Stimulated activated CD8-positive, alpha-beta memory T cell treated with anti-CD3 and anti-CD28 coated beads, Interleukin-15, amount 100 ng/mL, for 4 hours (primary cell): Measurements from ENCODE around the gene SFSWAP.
"Not testable (repeated sequence)": the region's sequence is repeated elsewhere in the genome, so short reads cannot be mapped to it uniquely, and the experiment has no call there.

Experiments used
- DNase-seq, 2 donors: peaks; one replicate each; pipeline ENCODE4 v3.0.0-alpha.2; 2020; ENCODE audit warnings: low read depth in 2 of 2

SFSWAP gene

DNA sequence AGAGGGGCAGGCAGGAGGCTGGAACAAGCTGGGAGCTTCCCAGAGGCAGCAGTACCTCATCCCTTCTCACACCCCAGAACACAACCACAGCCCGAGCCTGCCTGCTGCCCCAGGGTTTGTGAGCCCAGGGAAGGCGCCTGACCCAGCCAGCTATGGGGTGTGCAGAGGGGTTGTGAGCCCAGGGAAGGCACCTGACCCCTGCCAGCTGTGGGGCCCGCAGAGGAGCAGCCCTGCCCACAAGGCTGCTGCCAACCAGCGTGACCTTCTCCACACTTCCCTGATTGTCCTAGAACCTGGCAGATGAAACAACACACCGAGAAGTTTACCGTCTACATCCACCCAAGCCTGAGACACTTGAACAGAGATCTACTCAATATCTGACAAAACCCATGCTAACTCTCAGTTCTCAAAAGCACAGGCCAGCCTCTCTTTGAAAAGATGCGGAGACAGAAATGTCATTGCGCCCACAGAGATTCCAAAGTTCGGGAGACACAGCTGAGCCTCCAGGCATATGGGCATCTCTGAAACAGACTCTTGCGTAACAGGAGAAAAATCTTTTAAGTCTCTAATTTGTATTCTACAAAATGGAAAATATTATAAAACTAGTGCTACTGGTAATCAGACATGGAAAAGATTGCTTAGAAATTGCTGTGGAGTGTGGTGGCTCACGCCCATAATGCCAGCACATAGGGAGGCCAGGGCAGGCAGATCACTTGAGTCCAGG, 47.3 kb downstream of the SFSWAP start:
- DNase-seq: no peak

DNA sequence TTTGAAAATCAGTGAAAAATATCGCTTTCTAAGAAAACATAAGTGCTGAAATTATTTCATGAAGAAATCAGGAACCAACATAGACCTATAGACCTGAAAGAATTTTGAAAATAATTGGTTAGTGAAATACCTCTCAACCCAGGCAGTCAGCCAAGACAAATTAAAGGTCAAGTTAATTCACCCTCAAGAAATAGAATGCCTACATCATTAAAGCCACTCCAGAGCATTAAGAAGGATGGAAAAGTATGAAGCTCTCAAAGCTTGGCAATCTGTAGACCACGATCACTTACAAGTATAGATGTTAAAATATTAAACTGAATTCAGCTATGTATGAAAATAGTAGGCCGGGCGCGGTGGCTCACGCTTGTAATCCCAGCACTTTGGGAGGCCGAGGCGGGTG, 48.3 kb downstream of the SFSWAP start:
- DNase-seq: no peak

DNA sequence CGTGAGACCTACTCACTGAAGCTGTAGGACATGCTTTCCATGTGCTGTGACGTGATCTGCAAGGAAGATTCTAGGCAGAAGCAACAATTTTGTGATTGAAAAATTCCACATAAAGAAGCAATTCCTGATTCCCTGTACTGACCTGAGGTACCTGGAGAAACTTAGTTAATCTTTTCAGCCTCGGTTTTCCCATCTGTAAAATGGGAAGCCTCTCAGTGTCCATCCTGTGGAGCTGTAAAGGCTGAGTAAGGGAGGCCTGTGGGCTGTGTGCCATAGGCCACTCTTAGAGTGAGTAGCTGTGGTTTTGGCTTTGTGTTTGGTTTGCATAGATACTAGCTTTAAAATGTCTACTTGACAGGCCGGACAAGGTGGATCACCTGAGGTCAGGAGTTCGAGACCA, 50.7 kb downstream of the SFSWAP start:
- no peak for DNase-seq

DNA sequence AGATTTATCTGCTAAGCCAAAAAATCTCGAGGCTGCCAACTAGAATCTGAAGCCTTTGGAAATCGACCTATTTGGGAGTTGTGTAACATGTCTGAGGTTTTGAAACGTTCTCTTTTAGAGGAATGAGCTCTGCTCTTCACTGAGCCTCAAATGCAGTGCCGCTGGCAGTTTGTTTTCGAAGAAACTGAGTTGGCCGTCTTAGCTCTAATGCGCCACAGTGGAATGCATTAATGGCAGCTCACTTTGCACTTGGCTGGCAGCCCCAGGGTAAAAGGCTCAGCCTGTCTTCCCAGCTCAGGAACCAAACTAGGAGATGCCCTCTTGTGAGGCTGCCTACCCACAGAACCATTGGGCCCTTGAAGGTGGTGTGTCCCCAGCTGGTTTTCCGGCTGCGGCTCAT, 53.8 kb downstream of the SFSWAP start:
- no peak for DNase-seq

DNA sequence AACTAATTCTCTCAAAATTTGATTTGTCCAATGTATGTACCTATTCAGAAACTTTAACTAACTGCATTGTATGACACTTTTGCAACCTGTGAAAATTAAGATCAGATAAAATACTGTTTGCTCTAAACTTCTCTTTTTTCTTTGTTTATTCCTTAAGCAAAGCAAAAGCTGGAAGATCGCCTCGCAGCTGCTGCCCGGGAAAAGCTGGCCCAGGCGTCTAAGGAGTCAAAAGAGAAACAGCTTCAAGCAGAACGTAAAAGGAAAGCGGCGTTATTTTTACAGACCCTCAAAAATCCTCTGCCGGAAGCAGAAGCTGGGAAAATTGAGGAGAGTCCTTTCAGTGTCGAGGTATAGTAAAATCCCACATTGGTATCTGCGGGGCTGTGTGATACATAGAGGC, 55.1 kb downstream of the SFSWAP start:
- DNase-seq: no peak

DNA sequence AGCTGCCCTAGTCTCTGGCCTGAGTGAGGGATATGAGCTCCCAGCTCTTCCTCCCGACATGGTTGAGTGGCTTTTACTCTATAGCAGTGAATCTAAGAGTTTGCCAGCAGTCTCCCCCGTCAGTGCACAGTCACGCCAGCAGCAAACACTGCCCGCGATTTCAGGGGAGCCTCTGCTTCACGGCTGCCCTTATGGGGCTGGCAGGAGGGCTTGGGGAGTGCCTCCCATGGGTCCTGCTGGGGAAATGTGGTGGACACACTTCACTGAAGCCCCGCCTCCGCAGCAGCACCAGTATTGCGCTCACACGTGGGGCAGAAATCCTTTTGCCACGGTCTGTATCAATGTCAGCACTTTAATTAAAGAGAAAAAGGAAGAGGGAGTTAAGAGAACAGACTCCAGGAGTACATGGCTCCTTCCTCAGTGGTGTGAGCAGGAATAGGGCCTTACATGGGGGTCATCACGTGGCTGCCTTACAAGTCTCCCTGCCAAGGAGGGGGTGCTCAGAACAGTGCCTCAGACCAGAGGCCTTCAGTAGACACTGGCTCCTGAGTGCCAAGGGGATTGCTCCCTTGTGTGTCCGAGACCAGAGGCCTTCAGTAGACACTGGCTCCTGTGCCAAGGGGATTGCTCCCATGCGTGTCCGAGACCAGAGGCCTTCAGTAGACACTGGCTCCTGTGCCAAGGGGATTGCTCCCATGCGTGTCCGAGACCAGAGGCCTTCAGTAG, 55.7 kb downstream of the SFSWAP start:
- no peak for DNase-seq

DNA sequence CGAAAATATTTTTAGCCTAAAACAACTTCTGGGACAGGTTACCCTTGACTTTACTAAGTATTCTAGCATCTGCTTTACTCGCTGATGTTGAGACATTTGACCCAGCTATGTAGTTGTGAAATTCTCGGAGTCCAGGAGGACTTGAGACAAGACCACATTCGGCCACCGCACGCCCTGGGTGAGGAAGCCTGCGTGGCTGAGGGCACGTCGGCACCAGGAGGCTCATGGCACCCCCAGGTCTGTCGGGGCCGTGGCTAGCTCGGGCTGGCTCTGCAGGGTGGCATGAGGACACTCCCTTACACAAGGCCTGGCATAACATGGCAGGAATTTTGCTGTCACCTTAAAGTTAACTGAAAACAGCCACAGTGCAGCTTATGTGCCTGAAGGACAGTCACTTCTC, 59.2 kb downstream of the SFSWAP start:
- no peak for DNase-seq

DNA sequence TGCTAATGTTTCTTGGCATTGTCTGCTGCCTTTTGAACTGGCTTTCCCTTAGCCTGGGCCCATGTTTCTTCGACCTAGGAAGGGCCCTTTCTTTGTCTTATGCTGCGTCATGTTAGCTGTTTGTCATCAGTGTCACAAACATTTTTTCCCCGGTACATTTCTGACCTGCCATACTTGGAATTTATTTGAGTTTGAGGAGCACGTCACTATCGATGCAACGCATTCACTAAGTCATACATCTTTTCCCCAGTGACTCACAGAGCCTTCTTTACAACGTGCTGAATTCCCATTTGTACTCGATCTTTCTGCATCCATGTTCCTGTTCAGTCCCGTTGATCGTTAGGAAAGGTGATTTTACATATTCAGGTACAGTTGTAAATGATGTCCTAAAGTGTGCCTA, 61.1 kb downstream of the SFSWAP start:
- no peak for DNase-seq

DNA sequence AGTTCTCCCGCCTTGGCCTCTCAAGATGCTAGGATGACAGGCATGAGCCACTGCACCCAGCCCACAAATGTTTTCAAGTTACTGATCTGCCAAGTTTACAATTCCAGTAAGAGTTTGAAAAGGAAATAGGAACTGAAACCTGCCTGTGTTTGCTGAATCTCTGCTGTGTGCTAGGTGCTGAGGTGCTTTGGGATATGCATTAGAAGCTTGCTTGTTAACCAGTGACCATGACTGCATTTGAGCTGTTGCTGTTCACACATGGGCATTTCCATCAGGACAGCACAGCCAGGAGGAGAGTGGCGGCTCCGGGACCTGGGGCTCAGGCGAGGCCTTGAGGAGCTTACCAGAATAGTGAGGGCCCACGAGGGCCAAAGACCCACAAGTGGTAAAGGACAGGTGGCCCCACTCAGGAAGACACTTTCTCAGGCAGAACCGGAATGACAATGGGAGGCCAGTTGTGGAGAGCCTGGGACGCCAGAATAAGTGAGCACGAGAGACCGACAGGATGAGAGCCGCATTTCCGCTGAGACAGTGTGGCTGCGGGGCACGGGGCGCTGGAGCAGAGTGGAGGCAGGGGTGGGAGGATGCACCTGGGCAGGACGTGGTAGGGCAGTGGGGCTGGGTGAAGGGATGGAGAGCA, 62.8 kb downstream of the SFSWAP start:
- no peak for DNase-seq

DNA sequence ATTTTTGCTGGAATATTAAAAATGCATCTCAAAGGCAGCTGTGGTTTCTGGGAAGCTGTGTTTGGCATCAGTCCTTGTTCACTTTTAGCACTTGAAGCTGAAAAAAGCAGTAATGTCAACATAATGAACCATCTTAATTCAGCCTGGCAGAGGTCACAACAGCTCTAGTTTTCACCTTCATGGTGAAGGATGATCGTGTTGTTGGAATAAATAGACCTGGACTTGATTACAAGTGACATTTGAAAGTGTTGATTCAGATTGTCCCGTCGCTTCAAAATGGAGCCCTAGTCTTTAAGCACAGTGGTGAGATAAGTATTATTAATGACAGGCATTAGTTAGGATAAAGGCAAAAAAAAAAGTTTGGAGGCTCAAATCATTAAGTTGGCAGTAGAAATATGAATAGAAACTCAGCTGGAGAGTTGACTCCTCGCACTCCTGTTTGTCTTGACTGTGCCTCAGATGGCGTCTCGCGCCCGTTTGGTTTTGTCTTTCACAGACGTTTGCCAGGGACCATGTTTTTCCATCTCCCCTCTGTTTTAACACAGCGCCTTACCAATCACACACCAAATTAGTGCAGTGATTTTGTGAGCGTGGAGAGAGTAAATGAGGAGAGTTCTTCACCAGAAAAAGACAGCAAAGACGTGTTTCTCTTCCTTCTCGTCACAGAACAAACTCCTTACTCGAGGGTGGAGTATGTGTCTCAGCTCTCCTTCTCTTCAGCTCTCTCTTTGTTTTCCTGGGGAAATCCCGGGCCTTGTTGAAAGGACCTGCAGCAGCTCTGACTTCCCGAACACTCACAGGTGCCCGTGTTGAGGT, 63.9 kb downstream of the SFSWAP start:
- no peak for DNase-seq

DNA sequence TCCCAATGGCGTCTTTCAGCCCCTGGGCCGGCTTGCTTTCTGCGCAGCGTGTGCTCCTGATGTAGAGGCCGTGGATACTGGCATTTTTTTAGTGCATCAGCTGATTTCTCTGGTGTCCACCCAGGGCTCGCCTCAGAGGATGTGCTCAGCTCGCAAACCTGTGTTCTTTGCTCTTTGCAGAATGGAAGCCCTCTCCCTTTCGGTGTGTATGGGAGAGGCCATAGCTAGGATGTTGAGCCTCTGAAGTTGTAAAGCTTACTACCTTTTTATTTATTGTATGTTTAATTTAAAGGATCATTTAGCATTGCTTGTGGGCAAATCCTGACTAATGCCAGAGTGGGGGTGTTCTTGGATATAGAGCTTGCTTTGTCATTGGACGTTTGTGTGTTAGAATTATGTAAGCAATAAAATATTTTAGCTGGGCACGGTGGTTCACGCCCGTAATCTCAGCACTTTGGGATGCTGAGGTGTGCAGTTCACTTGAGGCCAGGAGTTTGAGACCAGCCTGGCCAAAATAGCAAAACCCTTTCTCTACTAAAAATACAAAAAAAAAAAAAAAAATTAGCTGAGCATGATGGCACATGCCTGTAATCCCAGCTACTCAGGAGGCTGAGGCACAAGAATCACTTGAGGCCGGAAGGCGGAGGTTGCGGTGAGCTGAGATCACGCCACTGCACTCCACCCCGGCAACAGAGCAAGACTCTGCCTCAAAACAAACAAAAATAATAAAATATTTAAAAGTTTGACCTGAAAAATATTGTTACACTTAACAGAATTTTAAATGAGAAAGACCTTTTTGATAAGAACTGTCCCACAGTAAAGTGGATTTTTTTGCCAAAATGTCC, 64.7 kb downstream of the SFSWAP start:
- DNase-seq: no peak

DNA sequence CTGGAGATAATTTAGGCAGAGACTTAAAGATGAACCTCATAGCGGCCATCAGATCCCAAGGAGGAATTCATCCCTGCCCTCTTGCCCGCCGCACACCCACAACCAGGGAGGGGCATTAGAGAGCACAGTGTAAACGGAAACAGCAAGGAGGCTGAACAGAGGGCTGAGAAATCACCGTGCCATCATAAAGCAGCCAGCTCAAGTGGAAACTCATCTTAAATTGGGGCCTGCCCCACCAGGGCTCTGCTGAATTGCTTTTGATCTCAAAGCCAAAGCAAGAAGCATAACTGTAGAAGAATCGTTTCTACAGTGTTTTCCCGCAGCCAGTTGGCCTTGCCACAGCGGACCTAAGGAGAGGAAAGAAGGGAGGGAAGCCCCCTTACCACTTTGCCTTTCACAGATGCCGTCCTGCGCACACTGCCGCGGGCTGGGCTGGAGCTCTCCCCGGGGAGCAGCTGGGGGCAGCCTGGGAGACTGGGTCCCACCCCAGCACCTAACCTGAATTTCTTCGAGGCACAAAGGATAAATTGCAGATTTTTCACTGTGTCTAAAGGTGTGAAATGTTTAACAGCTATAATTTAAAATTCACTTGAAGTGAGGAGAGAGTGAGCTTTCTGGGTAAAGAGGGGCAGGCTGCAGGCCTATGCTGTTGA, 65.5 kb downstream of the SFSWAP start:
- DNase-seq: no peak

DNA sequence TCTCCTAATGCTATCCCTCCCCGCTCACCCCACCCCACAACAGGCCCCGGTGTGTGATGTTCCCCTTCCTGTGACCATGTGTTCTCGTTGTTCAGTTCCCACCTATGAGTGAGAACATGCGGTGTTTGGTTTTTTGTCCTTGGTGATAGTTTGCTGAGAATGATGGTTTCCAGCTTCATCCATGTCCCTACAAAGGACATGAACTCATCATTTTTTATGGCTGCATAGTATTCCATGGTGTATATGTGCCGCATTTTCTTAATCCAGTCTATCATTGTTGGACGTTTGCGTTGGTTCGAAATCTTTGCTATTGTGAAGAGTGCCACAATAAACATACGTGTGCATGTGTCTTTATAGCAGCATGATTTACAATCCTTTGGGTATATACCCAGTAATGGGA, 66.4 kb downstream of the SFSWAP start:
- not testable (repeated sequence) for DNase-seq

DNA sequence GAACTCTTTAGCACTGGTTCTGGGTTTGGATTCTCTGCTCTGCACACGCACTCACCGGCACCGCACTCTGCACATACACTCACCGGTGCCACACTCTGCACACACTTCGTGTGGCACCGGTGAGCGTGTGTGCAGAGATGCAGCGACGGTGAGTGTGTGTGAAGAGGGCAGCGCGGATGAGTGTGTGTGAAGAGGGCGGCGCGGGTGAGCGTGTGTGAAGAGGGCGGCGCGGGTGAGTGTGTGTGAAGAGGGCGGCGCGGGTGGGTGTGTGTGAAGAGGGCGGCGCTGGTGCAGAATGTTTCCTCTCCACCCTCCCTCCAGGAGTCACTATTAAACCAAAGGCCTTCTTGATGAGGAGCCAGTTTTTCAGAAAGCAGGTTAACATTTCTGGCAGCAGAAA, 68.1 kb downstream of the SFSWAP start:
- no peak for DNase-seq

DNA sequence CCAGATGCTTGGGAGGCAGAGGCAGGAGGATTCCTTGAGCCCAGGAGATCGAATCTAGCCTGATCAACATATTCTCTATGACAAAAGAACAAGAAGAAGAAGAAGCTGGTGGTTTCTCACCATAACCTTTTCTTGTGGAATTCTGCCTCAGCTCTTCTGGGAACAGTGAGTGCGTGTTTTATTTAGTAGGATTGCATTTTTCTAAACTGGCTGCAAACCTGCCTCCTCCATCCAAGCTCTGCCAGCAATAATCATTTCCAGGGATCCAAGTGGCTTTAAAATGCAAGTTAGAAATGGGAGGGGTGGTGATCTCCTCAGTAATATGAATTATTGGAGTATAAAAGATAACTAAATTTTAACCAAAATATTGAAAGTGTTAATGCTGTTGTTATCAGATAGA, 71.2 kb downstream of the SFSWAP start:
- DNase-seq: no peak

DNA sequence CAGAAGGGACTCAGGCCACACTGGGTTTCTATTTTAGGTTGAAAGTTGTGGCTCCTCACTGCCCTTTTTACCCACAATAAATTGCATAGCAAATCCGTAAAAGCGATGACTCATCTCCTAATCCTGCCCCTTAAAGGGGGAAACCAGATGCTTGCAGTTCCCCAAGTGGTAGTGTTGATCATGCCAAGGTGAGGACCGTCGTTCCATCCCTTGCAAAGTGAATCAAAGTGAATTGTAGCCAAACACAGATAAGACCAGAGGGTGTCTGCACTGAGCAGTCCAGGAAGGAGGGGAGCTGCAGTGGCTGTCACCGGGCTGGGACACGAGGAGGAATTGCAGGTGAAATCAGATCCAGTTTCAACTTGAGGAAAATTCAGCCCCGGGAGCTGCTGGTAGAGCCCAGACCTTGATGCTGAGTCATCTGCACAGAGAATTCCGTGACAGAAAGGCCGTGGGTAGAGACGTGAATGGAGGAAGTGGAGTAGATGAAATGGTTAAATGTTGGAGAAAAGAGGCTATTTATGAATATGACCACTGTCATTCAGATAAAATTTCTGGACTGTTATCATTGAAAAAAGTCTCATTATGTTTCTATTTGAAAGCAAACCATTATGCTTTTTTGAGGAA, 73.1 kb downstream of the SFSWAP start:
- DNase-seq: no peak

DNA sequence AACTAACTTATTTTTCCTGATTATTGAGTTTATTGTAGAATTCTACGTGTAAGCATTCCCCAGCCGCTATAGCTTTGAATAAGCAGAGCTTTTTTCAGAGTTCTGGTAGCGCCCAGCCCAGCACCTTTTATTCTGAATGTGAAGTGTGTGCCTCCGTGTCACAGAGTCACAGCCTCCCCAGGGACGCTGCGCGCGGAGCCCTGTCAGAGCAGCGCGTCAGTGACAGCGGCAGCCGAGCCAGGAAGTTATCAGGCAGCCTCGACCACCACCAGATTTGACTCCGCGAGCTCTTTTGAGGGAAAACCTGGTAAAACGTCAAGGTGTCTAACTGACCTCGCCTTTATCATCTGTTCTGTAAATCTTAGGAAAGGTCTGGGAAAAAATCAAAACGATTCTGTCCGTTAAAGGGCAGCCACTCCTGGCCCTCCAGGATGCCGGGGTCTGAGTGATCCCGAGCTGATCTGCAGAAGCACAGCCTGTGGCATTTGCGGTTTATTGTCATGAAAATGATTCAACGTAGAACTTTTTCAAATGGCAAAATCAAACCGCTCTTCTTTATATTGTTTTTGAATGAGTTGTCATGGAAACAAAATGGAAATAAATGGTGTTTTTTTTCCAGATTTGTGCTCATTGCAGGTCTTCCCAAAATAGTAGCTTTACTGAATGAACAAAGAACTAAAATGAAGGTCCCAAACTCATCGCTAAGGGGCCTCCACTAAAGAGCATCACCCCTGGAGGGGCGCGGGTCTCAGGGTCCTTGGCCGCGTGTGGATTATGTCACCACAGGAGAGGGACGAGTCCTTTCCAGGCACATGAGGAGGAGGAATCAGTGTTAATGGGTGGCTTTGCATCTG, 74.2 kb downstream of the SFSWAP start:
- DNase-seq: no peak

DNA sequence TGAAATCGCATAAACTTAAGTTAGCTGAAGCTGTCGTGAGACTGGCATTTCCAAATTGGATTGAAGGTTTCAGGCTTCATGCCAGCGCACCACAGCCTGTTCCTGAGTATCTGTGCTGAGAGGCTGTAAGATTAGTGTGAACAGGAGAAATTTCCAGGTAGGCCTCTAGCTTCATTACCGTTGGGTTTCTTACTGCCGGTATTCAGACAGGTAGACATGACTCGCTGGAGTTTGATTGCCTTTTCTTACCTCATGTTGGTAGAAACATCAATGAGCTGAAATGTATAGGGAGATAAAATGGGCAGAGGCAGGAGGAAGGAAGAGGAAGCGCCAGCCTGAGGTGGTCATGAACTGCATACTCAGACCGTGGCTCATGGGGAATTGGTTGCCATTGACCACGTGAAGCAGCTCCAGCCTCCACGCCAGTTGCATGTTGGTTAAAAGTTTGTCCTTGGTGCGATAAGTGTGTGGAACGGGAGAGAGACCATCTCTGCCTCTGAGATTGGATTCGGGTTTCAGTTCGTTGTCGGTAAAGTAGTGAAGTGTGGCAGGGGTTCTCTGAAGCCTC, 75.0 kb downstream of the SFSWAP start:
- DNase-seq: no peak

DNA sequence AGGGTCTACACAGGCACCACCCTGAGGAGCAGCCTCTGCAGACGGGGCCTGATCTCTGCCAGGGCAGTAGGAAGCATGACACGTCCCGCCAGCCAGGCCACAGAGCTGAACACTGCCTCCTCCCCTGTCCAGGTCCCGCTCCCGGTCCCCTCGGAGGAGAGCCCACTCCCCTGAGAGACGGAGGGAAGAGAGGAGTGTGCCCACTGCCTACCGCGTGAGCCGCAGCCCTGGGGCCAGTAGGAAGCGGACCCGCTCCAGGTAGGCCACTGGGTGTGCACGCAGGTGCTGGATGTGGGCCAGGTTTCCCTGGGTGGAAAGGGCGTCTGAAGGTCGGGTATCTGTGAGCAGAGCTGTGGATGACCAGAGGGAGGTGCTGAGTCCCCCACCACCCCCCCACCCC, 75.4 kb downstream of the SFSWAP start:
- no peak for DNase-seq
